Measurements from ENCODE around the gene EIF3I. TPM values are rescaled to one million over a fixed set of nuclear protein-coding genes. Genes with fewer than 3 reads are reported as not detected.

EIF3I gene
- total and polyA plus RNA-seq, 10 of the 15 experiments (the other 5 are each of a cell fraction or from before 2014, with no cell fraction given), result 208 to 606 (median 352) TPM

- Histone ChIP-seq H3K36me3 (ENCODE audit: control insufficient read depth in 2 of 2, insufficient read depth in 2 of 2, low read length in 1 of 2) (peaks cover 10 to 28% of the 10 kb centered on the region in 2 experiments), H3K27me3 (replicated peaks in 1 of 2; ENCODE audit: control insufficient read depth in 2 of 2, insufficient read depth in 2 of 2, low read length in 1 of 2) (no peaks in the 10 kb centered on the region), H3K79me2 (ENCODE audit: control insufficient read depth, insufficient read depth, low read length) (no peaks in the 10 kb centered on the region), H3K4me1 (ENCODE audit: control insufficient read depth, insufficient read depth, low read length) (no peaks in the 10 kb centered on the region), H3K9ac (ENCODE audit: control insufficient read depth, insufficient read depth, low read length) (no peak overlapping the region), H3K4me2 (ENCODE audit: control insufficient read depth, insufficient read depth) (no peak overlapping the region), H3K9me3 (replicated peaks; ENCODE audit: control insufficient read depth, insufficient read depth, low read length) (no peaks in the 10 kb centered on the region), H2AFZ (ENCODE audit: control insufficient read depth, low read depth, low read length) (no peak overlapping the region), H3K4me3 (no peak overlapping the region), H3K27ac (ENCODE audit: control insufficient read depth, insufficient read depth) (no peak overlapping the region), H4K20me1 (ENCODE audit: control insufficient read depth, insufficient read depth) (no peaks in the 10 kb centered on the region)
- FAIRE-seq (no peak), DNase-seq (ENCODE audit: low read depth, low spot score) (no peak), ATAC-seq (no peak)
- intact Hi-C loops (cut with micrococcal nuclease; ENCODE audit: unreplicated experiment) (no loop called here), in situ Hi-C loops (cut with MboI) (no loop called here)
- RAD21 ChIA-PET (ENCODE audit: unreplicated experiment), result no interaction called here
- SMC1A ChIA-PET (ENCODE audit: uncharacterized antibody, unreplicated experiment), result no interaction called here
- TF ChIP-seq EED (IDR thresholded peaks at IDR 0.05; ENCODE audit: low read depth) (no peak), NFYA (IDR thresholded peaks at IDR 0.05; ENCODE audit: borderline replicate concordance, low read depth, low read length) (no peak), HDAC6 (IDR thresholded peaks at IDR 0.05; ENCODE audit: unreplicated experiment) (no peak), FOXM1 (IDR thresholded peaks at IDR 0.05; ENCODE audit: low read depth, low read length) (no peak), STAT3 (IDR thresholded peaks at IDR 0.05; ENCODE audit: low read depth, low read length) (no peak), IRF4 (IDR thresholded peaks at IDR 0.05; ENCODE audit: low read depth, low read length) (no peak), EZH2 (IDR thresholded peaks at IDR 0.05; ENCODE audit: borderline replicate concordance, control insufficient read depth, low read depth, low read length) (no peak)
- BruUV-seq (replicated peaks), result no TSS peak
- POLR2A ChIA-PET, result interaction anchor here (0.6 to 0.7 kb wide), 2 partner anchors 820 to 932 kb away, joined by 5 to 6 read pairs; no protein-coding TSS in a partner anchor
- WGBS (ENCODE audit: insufficient coverage, insufficient replicate concordance, low lambda C conversion rate, missing lambda C conversion rate), result 100% methylated on average over 1 of the region's 1 CpG
- CTCF ChIA-PET, result no interaction called here
Measured at GRCh38 chr1:32172621-32173245, 49.5 kb upstream of the EIF3I start.

All from GM12878 (cell line).